ENCODE measurements around the gene PHLDB2. TPM values are rescaled to one million over a fixed set of nuclear protein-coding genes. Genes with fewer than 3 reads are reported as not detected.

Gene PHLDB2
- total RNA-seq, 1 donor from 2014 or later = 60.8 TPM

- no peak overlapping the region for H3K27ac ChIP-seq
- DNase-seq (no peak), ATAC-seq (no peak)
- H3K4me3 ChIP-seq = no peak overlapping the region
- no peak for TF ChIP-seq CTCF (IDR thresholded peaks at IDR 0.05)
- H3K4me1 ChIP-seq = no peaks in the 10 kb centered on the region
- intact Hi-C loops (cut with DNase I) = no loop called here
- H3K36me3 ChIP-seq = no peaks in the 10 kb centered on the region
- H3K27me3 ChIP-seq = no peaks in the 10 kb centered on the region
- no peaks in the 10 kb centered on the region for H3K9me3 ChIP-seq
Measured at GRCh38 chr3:111837112-111837511, 22.0 kb upstream of the PHLDB2 start.

GRCh38 chr3:111838133-111838532 lies 20.9 kb upstream of the PHLDB2 start:
- no peak overlapping the region for H3K27ac ChIP-seq
- intact Hi-C loops (cut with DNase I) = no loop called here

GRCh38 chr3:111846039-111846438 lies 13.0 kb upstream of the PHLDB2 start:
- no peaks in the 10 kb centered on the region for H3K9me3 ChIP-seq
- no peaks in the 10 kb centered on the region for H3K36me3 ChIP-seq
- TF ChIP-seq CTCF (IDR thresholded peaks at IDR 0.05) = no peak
- no peak overlapping the region for H3K4me3 ChIP-seq
- no peaks in the 10 kb centered on the region for H3K4me1 ChIP-seq
- no peak for ATAC-seq
- H3K27ac ChIP-seq = no peak overlapping the region
- no peak for DNase-seq
- no peaks in the 10 kb centered on the region for H3K27me3 ChIP-seq
- intact Hi-C loops (cut with DNase I) = no loop called here

More at GRCh38 chr3:111838133-111838532, 20.9 kb upstream of the PHLDB2 start:
- Histone ChIP-seq H3K9me3 (no peaks in the 10 kb centered on the region), H3K36me3 (no peaks in the 10 kb centered on the region), H3K4me3 (no peak overlapping the region), H3K4me1 (no peaks in the 10 kb centered on the region), H3K27me3 (no peaks in the 10 kb centered on the region)
- TF ChIP-seq CTCF (IDR thresholded peaks at IDR 0.05) = no peak
- no peak for ATAC-seq
- DNase-seq = no peak

GRCh38 chr3:111846717-111847116 lies 12.3 kb upstream of the PHLDB2 start:
- ATAC-seq (no peak), DNase-seq (no peak)
- Histone ChIP-seq H3K27ac (no peak overlapping the region), H3K4me1 (peaks cover under 1% of the 10 kb centered on the region), H3K36me3 (no peaks in the 10 kb centered on the region), H3K4me3 (no peak overlapping the region), H3K9me3 (no peaks in the 10 kb centered on the region), H3K27me3 (no peaks in the 10 kb centered on the region)
- intact Hi-C loops (cut with DNase I) = no loop called here
- TF ChIP-seq CTCF (IDR thresholded peaks at IDR 0.05) = no peak

- peaks cover 5% of the 10 kb centered on the region for H3K4me1 ChIP-seq
- no peak for DNase-seq
- no peaks in the 10 kb centered on the region for H3K9me3 ChIP-seq
- H3K27me3 ChIP-seq = no peaks in the 10 kb centered on the region
- no peak for ATAC-seq
- TF ChIP-seq CTCF (IDR thresholded peaks at IDR 0.05) = no peak
- intact Hi-C loops (cut with DNase I) = no loop called here
- H3K36me3 ChIP-seq = no peaks in the 10 kb centered on the region
- no peak overlapping the region for H3K27ac ChIP-seq
- no peak overlapping the region for H3K4me3 ChIP-seq
Measured at GRCh38 chr3:111848283-111848682, 10.8 kb upstream of the PHLDB2 start.

- no peak overlapping the region for H3K27ac ChIP-seq
- no peaks in the 10 kb centered on the region for H3K36me3 ChIP-seq
- intact Hi-C loops (cut with DNase I) = no loop called here
- TF ChIP-seq CTCF (IDR thresholded peaks at IDR 0.05) = no peak
- H3K4me1 ChIP-seq = peaks cover 5% of the 10 kb centered on the region
- no peak for ATAC-seq
- no peaks in the 10 kb centered on the region for H3K9me3 ChIP-seq
- no peak overlapping the region for H3K4me3 ChIP-seq
- DNase-seq = no peak
- no peaks in the 10 kb centered on the region for H3K27me3 ChIP-seq
Measured at GRCh38 chr3:111848778-111849177, 10.3 kb upstream of the PHLDB2 start.

Measured in upper lobe of right lung (tissue), 1 donor.